ENCODE results near the gene GPR157.

GPR157 gene

GRCh38 chr1:9059891-9060744 lies 68.8 kb downstream of the GPR157 start:
- DNase-seq, result no peak

- DNase-seq, result no peak
Observed at GRCh38 chr1:9058465-9058864, 70.4 kb downstream of the GPR157 start.

GRCh38 chr1:9057851-9058250 lies 71.1 kb downstream of the GPR157 start:
- no peak for DNase-seq

GRCh38 chr1:9052272-9053049 lies 76.4 kb downstream of the GPR157 start:
- no peak for DNase-seq

GRCh38 chr1:9051379-9051778 lies 77.5 kb downstream of the GPR157 start:
- DNase-seq, result no peak

GRCh38 chr1:9050803-9051202 lies 78.1 kb downstream of the GPR157 start:
- DNase-seq, result no peak

Data from CD4-positive, alpha-beta T cell treated with Interleukin-17A for 4 hours (primary cell).